Activated naive CD4-positive, alpha-beta T cell treated with anti-CD3 and anti-CD28 coated beads, Interleukin-2, amount 50 U/mL, for 72 hours (primary cell): ENCODE measurements around the gene BUD31. TPM values are rescaled to one million over a fixed set of nuclear protein-coding genes. Genes with fewer than 3 reads are reported as not detected.
"Not testable (repeated sequence)": the region's sequence is repeated elsewhere in the genome, so short reads cannot be mapped to it uniquely, and the experiment has no call there.

Source experiments
- ATAC-seq, 2 donors: fragments of 150-1000 bp; cut with Tn5 transposase; 2 replicates each; pipeline ENCODE4 v1.10.0; 2021; ENCODE audit warnings: mild to moderate bottlenecking in 2 of 2, moderate library complexity in 2 of 2
- DNase-seq, 2 donors: peaks; one replicate each; pipeline ENCODE4 v3.0.0; 2021 to 2022; ENCODE audit warnings: low spot score in 2 of 2
- H3K27ac Mint-ChIP-seq, 2 donors: one replicate each; pipeline ENCODE4 v1.8.0; 2022; ENCODE audit warnings: mild to moderate bottlenecking in 2 of 2, mixed read lengths in 2 of 2
- H3K36me3 Mint-ChIP-seq, 2 donors: one replicate each; pipeline ENCODE4 v1.8.0; 2022; ENCODE audit warnings: mixed read lengths in 2 of 2
- H3K9me3 Mint-ChIP-seq, 2 donors: one replicate each; pipeline ENCODE4 v1.8.0; 2022; ENCODE audit warnings: mixed read lengths in 2 of 2
- total RNA-seq, 2 donors: library from RNA; stranded (reverse); gene quantifications; one replicate each; pipeline ENCODE4 v1.2.3, GENCODE V29; 2022

Gene BUD31
- total RNA-seq, 2 donors from 2014 or later, result 131 to 135 TPM

GRCh38 chr7:99409192-99409572, 413 bp downstream of the BUD31 start:
- Mint-ChIP-seq H3K9me3 (no peaks in the 10 kb centered on the region), H3K27ac (peak overlapping the region; percentile 94 to 98), H3K36me3 (peaks cover 36 to 45% of the 10 kb centered on the region in 2 donors)
- ATAC-seq (peak; percentile 8 to 16), DNase-seq (no peak)

- Mint-ChIP-seq H3K27ac (peak overlapping the region; percentile 67 to 94), H3K36me3 (peaks cover 39 to 46% of the 10 kb centered on the region in 2 donors), H3K9me3 (no peaks in the 10 kb centered on the region)
- DNase-seq (no peak), ATAC-seq (no peak)
Measured at GRCh38 chr7:99409806-99410205, 1.0 kb downstream of the BUD31 start.

GRCh38 chr7:99410635-99411034, 1.9 kb downstream of the BUD31 start:
- DNase-seq, result no peak
- no peak for ATAC-seq
- Mint-ChIP-seq H3K27ac (peak overlapping the region; percentile 90 to 94), H3K36me3 (peaks cover 46 to 52% of the 10 kb centered on the region in 2 donors), H3K9me3 (no peaks in the 10 kb centered on the region)

GRCh38 chr7:99415513-99416127, 6.9 kb downstream of the BUD31 start:
- DNase-seq, ATAC-seq, H3K9me3 Mint-ChIP-seq, H3K27ac Mint-ChIP-seq: not testable (repeated sequence)
- H3K36me3 Mint-ChIP-seq, result peaks cover 36 to 38% of the 10 kb centered on the region in 2 donors

- no peak for DNase-seq
- peaks cover 26 to 28% of the 10 kb centered on the region in 2 donors for H3K36me3 Mint-ChIP-seq
- H3K9me3 Mint-ChIP-seq, result no peaks in the 10 kb centered on the region
- ATAC-seq, result no peak
- H3K27ac Mint-ChIP-seq, result no peak overlapping the region
Measured at GRCh38 chr7:99418260-99418659, 9.5 kb downstream of the BUD31 start.

- DNase-seq, result no peak
- no peaks in the 10 kb centered on the region for H3K9me3 Mint-ChIP-seq
- peaks cover 26 to 27% of the 10 kb centered on the region in 2 donors for H3K36me3 Mint-ChIP-seq
- ATAC-seq, result no peak
- H3K27ac Mint-ChIP-seq, result peak overlapping the region; percentile 44 to 73
Measured at GRCh38 chr7:99419323-99420021, 10.7 kb downstream of the BUD31 start.

- DNase-seq (no peak), ATAC-seq (no peak)
- peaks cover 19 to 20% of the 10 kb centered on the region in 2 donors for H3K36me3 Mint-ChIP-seq
- H3K9me3 Mint-ChIP-seq, result no peaks in the 10 kb centered on the region
- peak overlapping the region; percentile 44 to 73 for H3K27ac Mint-ChIP-seq
Measured at GRCh38 chr7:99420213-99420612, 11.4 kb downstream of the BUD31 start.

GRCh38 chr7:99420986-99421385, 12.2 kb downstream of the BUD31 start:
- Mint-ChIP-seq H3K9me3 (no peaks in the 10 kb centered on the region), H3K36me3 (peaks cover 14 to 15% of the 10 kb centered on the region in 2 donors), H3K27ac (peak overlapping the region in 1 of 2 donors; percentile 84)
- DNase-seq, result no peak
- no peak for ATAC-seq

- Mint-ChIP-seq H3K27ac (peak overlapping the region in 1 of 2 donors; percentile 1), H3K36me3 (peaks cover 6% of the 10 kb centered on the region in 2 donors)
- no peak for ATAC-seq
Measured at GRCh38 chr7:99422186-99422585, 13.4 kb downstream of the BUD31 start.

GRCh38 chr7:99422625-99423024, 13.9 kb downstream of the BUD31 start:
- ATAC-seq (no peak), DNase-seq (no peak)
- Mint-ChIP-seq H3K36me3 (peaks cover 2% of the 10 kb centered on the region in 2 donors), H3K27ac (no peak overlapping the region), H3K9me3 (no peaks in the 10 kb centered on the region)

More at GRCh38 chr7:99422186-99422585, 13.4 kb downstream of the BUD31 start:
- H3K9me3 Mint-ChIP-seq, result no peaks in the 10 kb centered on the region
- no peak for DNase-seq

GRCh38 chr7:99424932-99425730, 16.4 kb downstream of the BUD31 start:
- Mint-ChIP-seq H3K9me3 (no peaks in the 10 kb centered on the region), H3K36me3 (no peaks in the 10 kb centered on the region), H3K27ac (peak overlapping the region in 1 of 2 donors; percentile 36)
- DNase-seq (no peak), ATAC-seq (no peak)

- DNase-seq (no peak), ATAC-seq (peak in 1 of 2 donors; percentile 13)
- no peaks in the 10 kb centered on the region for H3K36me3 Mint-ChIP-seq
- H3K9me3 Mint-ChIP-seq, result no peaks in the 10 kb centered on the region
- H3K27ac Mint-ChIP-seq, result peak overlapping the region in 1 of 2 donors; percentile 36
Measured at GRCh38 chr7:99428972-99429566, 20.3 kb downstream of the BUD31 start.

- Mint-ChIP-seq H3K9me3 (no peaks in the 10 kb centered on the region), H3K27ac (no peak overlapping the region), H3K36me3 (no peaks in the 10 kb centered on the region)
- ATAC-seq (no peak), DNase-seq (no peak)
Measured at GRCh38 chr7:99429756-99430155, 21.0 kb downstream of the BUD31 start.

- H3K36me3 Mint-ChIP-seq, ATAC-seq, H3K9me3 Mint-ChIP-seq, DNase-seq: not testable (repeated sequence)
- H3K27ac Mint-ChIP-seq, result peak overlapping the region in 1 of 2 donors; percentile 40
Measured at GRCh38 chr7:99431756-99432540, 23.2 kb downstream of the BUD31 start.

GRCh38 chr7:99433158-99433557, 24.4 kb downstream of the BUD31 start:
- Mint-ChIP-seq H3K36me3 (no peaks in the 10 kb centered on the region), H3K27ac (peak overlapping the region in 1 of 2 donors; percentile 64), H3K9me3 (no peaks in the 10 kb centered on the region)
- DNase-seq, result no peak
- ATAC-seq, result no peak
